CD14-positive monocyte (primary cell): Measurements from ENCODE around the gene PPFIA1. TPM values are rescaled to one million over a fixed set of nuclear protein-coding genes. Genes with fewer than 3 reads are reported as not detected.
"Not testable (repeated sequence)": the region's sequence is repeated elsewhere in the genome, so short reads cannot be mapped to it uniquely, and the experiment has no call there.

Experiments used
- DNase-seq, 3 donors: peaks; one replicate each; pipeline ENCODE4 v3.0.0-alpha.2; 2011 to 2022
- H2AFZ ChIP-seq: 2 replicates; pipeline ENCODE4 v1.6.0; 2012; ENCODE audit warnings: mild to moderate bottlenecking, low read depth, low read length, inconsistent platforms; ENCODE audit not compliant: insufficient read depth, poor library complexity, severe bottlenecking
- H3K27ac ChIP-seq, 2 donors: 1 replicate in 1 of 2; 2 replicates in 1 of 2; pipeline ENCODE4 v1.5.1; 2012 to 2013; ENCODE audit warnings: low read length in 2 of 2, control low read depth in 1 of 2, inconsistent platforms in 1 of 2, low read depth in 1 of 2, mild to moderate bottlenecking in 1 of 2
- H3K27me3 ChIP-seq, 2 donors: one replicate each; pipeline versions ENCODE4 v1.6.0 to v1.6.1; 2011 to 2013; ENCODE audit warnings: low read length in 2 of 2; ENCODE audit not compliant: control insufficient read depth in 2 of 2, insufficient read depth in 2 of 2
- H3K36me3 ChIP-seq, 2 donors: replicated peaks in 1 of 2; 1 replicate in 1 of 2; 2 replicates in 1 of 2; pipeline versions ENCODE4 v1.5.1 to v1.6.1; 2012 to 2013; ENCODE audit warnings: low read length in 2 of 2, control low read depth in 1 of 2, inconsistent platforms in 1 of 2, mild to moderate bottlenecking in 1 of 2; ENCODE audit not compliant: insufficient read depth in 2 of 2, control insufficient read depth in 1 of 2
- H3K4me1 ChIP-seq, 2 donors: 1 replicate in 1 of 2; 2 replicates in 1 of 2; pipeline versions ENCODE4 v1.5.1 to v1.6.1; 2012 to 2013; ENCODE audit warnings: low read length in 2 of 2, control low read depth in 1 of 2, inconsistent platforms in 1 of 2, mild to moderate bottlenecking in 1 of 2, moderate library complexity in 1 of 2; ENCODE audit not compliant: insufficient read depth in 2 of 2, control insufficient read depth in 1 of 2
- H3K4me2 ChIP-seq: replicated peaks from 2 replicates; pipeline ENCODE3; 2012; ENCODE audit warnings: low read length, moderate library complexity, mild to moderate bottlenecking; ENCODE audit not compliant: poor library complexity, severe bottlenecking; ENCODE audit errors: extremely low read depth
- H3K4me3 ChIP-seq, 3 experiments: fragments of 200-600 bp in 1 of 3; sonication (generic) in 1 of 3; replicated peaks in 1 of 3; 1 replicate in 2 of 3; 2 replicates in 1 of 3; pipeline ENCODE4 v1.5.1; 2011 to 2013; ENCODE audit warnings: low read length in 3 of 3, mild to moderate bottlenecking in 3 of 3, control low read depth in 2 of 3, low read depth in 2 of 3, inconsistent platforms in 1 of 3, moderate library complexity in 1 of 3
- H3K79me2 ChIP-seq: 2 replicates; pipeline ENCODE4 v1.6.0; 2012; ENCODE audit warnings: mild to moderate bottlenecking, control low read depth, inconsistent platforms, low read length, moderate library complexity; ENCODE audit not compliant: insufficient read depth
- H3K9ac ChIP-seq: 2 replicates; pipeline ENCODE4 v1.6.0; 2017; ENCODE audit warnings: low read length, mild to moderate bottlenecking; ENCODE audit not compliant: insufficient read depth, poor library complexity, severe bottlenecking
- H3K9me3 ChIP-seq, 2 donors: replicated peaks in 1 of 2; 1 replicate in 1 of 2; 2 replicates in 1 of 2; pipeline versions ENCODE4 v1.5.1 to v1.6.1; 2012 to 2013; ENCODE audit warnings: low read length in 2 of 2, control low read depth in 1 of 2; ENCODE audit not compliant: control insufficient read depth in 1 of 2, insufficient read depth in 1 of 2
- H4K20me1 ChIP-seq: 2 replicates; pipeline ENCODE4 v1.6.0; 2012; ENCODE audit warnings: mild to moderate bottlenecking, low read length, control low read depth, moderate library complexity; ENCODE audit not compliant: insufficient read depth
- H3K27ac Mint-ChIP-seq, 7 donors: one replicate each; pipeline ENCODE4 v1.8.0; 2020; ENCODE audit warnings: mild to moderate bottlenecking in 7 of 7, mixed read lengths in 7 of 7, moderate library complexity in 6 of 7, inconsistent platforms in 2 of 7
- H3K27me3 Mint-ChIP-seq, 3 donors: one replicate each; pipeline ENCODE4 v1.8.0; 2021 to 2022; ENCODE audit warnings: low read depth in 3 of 3, mild to moderate bottlenecking in 3 of 3, mixed read lengths in 3 of 3, moderate library complexity in 3 of 3, inconsistent platforms in 1 of 3
- H3K36me3 Mint-ChIP-seq, 2 donors: one replicate each; pipeline ENCODE4 v1.8.0; 2020; ENCODE audit warnings: mixed read lengths in 2 of 2, inconsistent platforms in 1 of 2, mild to moderate bottlenecking in 1 of 2
- H3K4me1 Mint-ChIP-seq: one replicate; pipeline ENCODE4 v1.8.0; 2020; ENCODE audit warnings: mild to moderate bottlenecking, mixed read lengths
- H3K4me3 Mint-ChIP-seq, 2 donors: one replicate each; pipeline ENCODE4 v1.8.0; 2020; ENCODE audit warnings: mild to moderate bottlenecking in 2 of 2, mixed read lengths in 2 of 2, moderate library complexity in 1 of 2
- H3K9me3 Mint-ChIP-seq, 7 donors: one replicate each; pipeline ENCODE4 v1.8.0; 2020 to 2022; ENCODE audit warnings: mixed read lengths in 7 of 7, mild to moderate bottlenecking in 6 of 7, moderate library complexity in 6 of 7, inconsistent platforms in 2 of 7
- CTCF ChIP-seq: fragments of 200-600 bp; IDR thresholded peaks from one replicate; pipeline ENCODE4 v1.8.0; 2022; ENCODE audit warnings: antibody characterized with exemption, mild to moderate bottlenecking
- WGBS: methylation state at CpG from one replicate; pipeline ENCODE4 v1.1.5; 2013; ENCODE audit warnings: missing lambda C conversion rate; ENCODE audit not compliant: insufficient coverage; 5-methylcytosine and 5-hydroxymethylcytosine counted together
- intact Hi-C, 2 donors: fragments of 100-400 bp; cut with micrococcal nuclease; formaldehyde crosslinking; loops; one replicate each; pipeline versions ENCODE4 v1.15.0 to v1.15.1; 2023
- polyA plus RNA-seq, 3 donors: library from polyadenylated mRNA; depleted of rRNA in 1 of 3; unstranded in 2 of 3; stranded (reverse) in 1 of 3; fragments of 300-500 nt in 2 of 3; fragments of >200 nt in 1 of 3; fragmentation: Illumina TruSeq in 2 of 3; gene quantifications; 1 replicate in 2 of 3; 2 replicates in 1 of 3; pipeline ENCODE4 v1.2.3, GENCODE V29; 2012 to 2021

Gene PPFIA1
- polyA plus RNA-seq, 3 donors: 7.5 to 65.7 (median 15.5) TPM

GRCh38 chr11:70292166-70292565, 21.7 kb downstream of the PPFIA1 start:
- 90% methylated on average over 2 of the region's 8 CpGs for WGBS
- no peak overlapping the region for H3K27ac ChIP-seq
- Mint-ChIP-seq H3K4me1 (peaks cover 9% of the 10 kb centered on the region), H3K9me3 (peaks cover 0 to 2% (median 2%) of the 10 kb centered on the region in 7 donors), H3K27me3 (peaks cover 0 to 1% (median 0%) of the 10 kb centered on the region in 3 donors), H3K36me3 (peaks cover 46 to 76% of the 10 kb centered on the region in 2 donors), H3K27ac (no peak overlapping the region), H3K4me3 (no peak overlapping the region)
- TF ChIP-seq CTCF: no peak
- H3K79me2 ChIP-seq: peaks cover 60% of the 10 kb centered on the region
- intact Hi-C loops: no loop called here
- H3K4me1 ChIP-seq: peaks cover 6 to 11% of the 10 kb centered on the region in 2 donors
- DNase-seq: no peak
- H3K4me3 ChIP-seq: no peak overlapping the region
- no peaks in the 10 kb centered on the region for H3K9me3 ChIP-seq
- no peaks in the 10 kb centered on the region for H3K27me3 ChIP-seq
- peaks cover 72% of the 10 kb centered on the region for H4K20me1 ChIP-seq
- no peak overlapping the region for H3K9ac ChIP-seq
- H3K36me3 ChIP-seq: peaks cover 39 to 70% of the 10 kb centered on the region in 2 donors
- no peak overlapping the region for H2AFZ ChIP-seq
- H3K4me2 ChIP-seq: no peak overlapping the region

GRCh38 chr11:70292863-70293262, 22.4 kb downstream of the PPFIA1 start:
- Histone ChIP-seq H2AFZ (no peak overlapping the region), H3K9ac (no peak overlapping the region), H3K9me3 (no peaks in the 10 kb centered on the region), H3K27ac (no peak overlapping the region), H3K4me2 (no peak overlapping the region), H3K36me3 (peaks cover 36 to 70% of the 10 kb centered on the region in 2 donors), H3K4me1 (peaks cover 6 to 11% of the 10 kb centered on the region in 2 donors), H3K27me3 (no peaks in the 10 kb centered on the region), H3K4me3 (no peak overlapping the region), H4K20me1 (peaks cover 72% of the 10 kb centered on the region), H3K79me2 (peaks cover 60% of the 10 kb centered on the region)
- TF ChIP-seq CTCF: no peak
- Mint-ChIP-seq H3K36me3 (peaks cover 50 to 75% of the 10 kb centered on the region in 2 donors), H3K4me1 (peaks cover 9% of the 10 kb centered on the region), H3K4me3 (no peak overlapping the region), H3K9me3 (peaks cover 0 to 2% (median 2%) of the 10 kb centered on the region in 7 donors), H3K27ac (peak overlapping the region in 1 of 7 donors; percentile 21), H3K27me3 (peaks cover 0 to 1% (median 0%) of the 10 kb centered on the region in 3 donors)
- intact Hi-C loops: no loop called here
- 96% methylated on average over 4 of the region's 6 CpGs for WGBS
- DNase-seq: no peak

- H3K27me3 ChIP-seq, H3K9me3 Mint-ChIP-seq, H3K4me2 ChIP-seq, DNase-seq, H3K4me1 Mint-ChIP-seq, H3K27ac ChIP-seq, H2AFZ ChIP-seq, H3K4me3 Mint-ChIP-seq, H3K4me1 ChIP-seq, H3K27me3 Mint-ChIP-seq, H3K4me3 ChIP-seq, H3K9me3 ChIP-seq, intact Hi-C loops, H3K27ac Mint-ChIP-seq, H3K9ac ChIP-seq: not testable (repeated sequence)
- H3K36me3 Mint-ChIP-seq: peaks cover 62 to 77% of the 10 kb centered on the region in 2 donors
- Histone ChIP-seq H3K79me2 (peaks cover 47% of the 10 kb centered on the region), H4K20me1 (peaks cover 73% of the 10 kb centered on the region), H3K36me3 (peaks cover 46 to 75% of the 10 kb centered on the region in 2 donors)
- WGBS: no CpG with 5 or more reads among the region's 29 CpGs
These were observed 24.7 kb downstream of the PPFIA1 start for GRCh38 chr11:70295166-70295565.
